GM19468 (cell line): ENCODE data around the gene ATP8A1.

Experiments used
- ATAC-seq: cut with Tn5 transposase; IDR thresholded peaks from one replicate; pipeline ENCODE4 v1.9.1; 2021; ENCODE audit warnings: mild to moderate bottlenecking, moderate library complexity, moderate number of reproducible peaks; ENCODE audit not compliant: unreplicated experiment; ENCODE audit errors: extremely low read depth

Gene ATP8A1

DNA sequence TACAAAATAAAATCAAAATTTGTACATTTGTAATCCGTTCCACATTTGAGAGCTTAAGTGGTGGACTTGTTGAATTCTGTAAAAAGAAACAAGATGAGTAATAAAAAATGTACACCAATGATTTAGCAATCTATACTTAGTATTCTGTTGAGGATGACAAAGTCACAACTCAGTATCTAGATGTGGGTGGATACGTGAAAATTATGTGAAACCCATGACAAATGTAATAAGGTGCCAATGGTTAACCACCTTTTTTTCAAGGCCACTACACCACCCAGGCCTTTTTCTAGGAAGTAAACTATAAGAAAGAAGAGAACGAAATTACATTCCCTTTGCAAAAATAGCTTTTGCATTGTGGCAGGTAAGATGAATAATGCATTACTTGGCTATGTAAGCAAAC, 77.0 kb downstream of the ATP8A1 start:
- ATAC-seq = no peak

DNA sequence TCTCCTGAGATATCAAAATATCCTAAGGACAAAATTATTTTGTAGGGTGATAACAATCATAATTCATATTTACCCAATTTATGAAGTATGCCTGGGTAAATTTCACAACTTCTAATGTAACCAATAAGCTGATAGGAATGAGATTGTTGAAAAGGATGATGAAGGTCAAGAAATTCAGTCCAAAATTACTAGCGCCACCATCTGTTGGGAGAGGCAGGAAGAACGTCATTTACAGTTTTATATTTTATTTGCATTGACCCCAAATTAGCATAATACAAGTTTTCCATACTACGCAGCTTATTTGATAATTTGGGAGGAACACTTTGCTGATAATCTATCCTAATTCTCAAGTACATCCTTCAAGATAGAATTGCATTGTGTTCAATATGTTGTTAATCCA, 78.7 kb downstream of the ATP8A1 start:
- ATAC-seq = no peak

DNA sequence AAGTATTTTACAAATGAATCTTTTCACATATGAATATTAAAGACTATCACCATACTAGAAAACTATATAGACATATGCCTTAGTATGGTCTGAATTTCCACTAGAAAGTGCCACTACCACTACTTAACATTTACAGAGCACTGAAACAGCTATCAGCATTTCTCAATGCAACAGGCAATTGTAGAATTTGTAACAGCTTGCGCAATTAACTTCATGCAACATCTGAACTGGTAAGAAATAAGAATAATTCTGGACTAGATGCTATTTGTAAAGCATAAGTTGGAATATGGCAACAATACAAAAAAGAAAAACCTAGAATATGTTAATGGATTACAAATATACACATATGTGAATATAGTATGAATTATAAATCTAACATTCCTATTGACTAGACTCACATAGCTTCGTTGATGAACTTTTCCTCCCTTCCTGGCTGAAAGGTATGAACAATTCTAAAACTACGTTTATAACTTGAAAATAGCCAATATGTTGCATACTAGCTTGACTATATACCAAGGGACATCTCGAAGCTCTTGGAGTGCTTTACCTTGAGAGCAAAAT, 82.0 kb downstream of the ATP8A1 start:
- ATAC-seq = no peak

DNA sequence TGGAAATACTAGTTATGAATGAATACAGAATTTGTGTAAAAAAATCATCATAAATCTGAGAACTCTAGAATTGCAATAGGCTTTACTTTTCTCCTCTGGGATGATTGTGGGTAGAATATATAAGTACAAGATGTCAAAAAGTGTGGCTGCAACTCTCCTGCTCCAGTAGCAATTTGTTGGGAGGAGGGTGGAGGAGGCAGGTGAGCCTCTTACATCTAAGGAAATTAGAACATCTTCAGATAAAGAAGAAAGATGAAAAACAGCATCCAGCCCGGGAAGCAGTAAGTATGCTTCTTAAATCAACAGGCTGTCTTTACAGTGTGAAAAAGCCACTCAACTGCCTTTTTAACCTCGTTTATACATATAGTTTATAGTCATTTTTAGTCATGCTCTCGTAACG, 83.7 kb downstream of the ATP8A1 start:
- no peak for ATAC-seq

DNA sequence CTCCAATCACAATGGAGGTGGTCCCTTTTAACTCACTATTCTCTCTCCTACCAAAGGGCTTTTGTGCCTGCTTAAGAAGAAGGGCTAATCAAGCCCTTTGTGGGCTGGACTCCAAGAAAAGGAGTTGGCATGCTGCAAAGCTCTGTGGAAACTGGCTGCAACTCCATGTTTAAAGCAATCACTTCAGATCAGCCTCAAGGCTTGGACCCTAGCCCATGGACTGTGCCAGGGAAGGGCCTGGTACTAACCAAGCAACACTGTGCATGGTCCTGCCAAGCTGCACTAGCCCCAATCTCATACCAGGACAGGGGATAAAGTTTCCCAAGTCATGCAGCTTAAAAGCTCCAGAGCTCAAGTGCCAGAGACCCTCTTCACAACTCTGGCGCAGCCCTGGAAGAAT, 86.7 kb downstream of the ATP8A1 start:
- ATAC-seq = no peak

DNA sequence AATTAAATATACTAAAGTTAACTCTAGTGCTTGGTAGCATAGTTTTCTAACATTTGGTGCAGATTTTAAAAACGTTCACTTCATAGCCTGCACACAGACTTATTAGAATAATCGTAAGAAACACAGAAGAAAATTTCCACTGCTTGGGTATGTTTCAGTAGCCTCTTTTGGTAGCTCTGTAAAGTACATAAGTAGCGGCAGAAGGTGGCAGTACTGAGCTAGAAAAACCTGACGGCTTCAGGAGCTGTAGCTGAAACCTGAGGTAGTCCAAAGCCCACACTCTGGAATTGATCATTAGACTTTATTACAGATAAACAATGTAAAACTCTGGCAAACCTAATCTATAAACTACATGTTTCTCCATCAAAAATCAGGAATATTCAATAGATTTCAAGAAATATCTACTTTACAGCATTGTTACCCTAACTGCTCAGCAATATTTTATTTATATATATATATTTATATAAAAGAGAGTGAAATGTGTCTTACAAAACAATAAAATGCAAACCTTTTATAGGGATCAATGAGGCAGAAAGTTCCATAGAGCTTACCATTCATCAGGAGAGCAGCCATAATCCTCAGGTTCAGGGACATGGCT, 88.2 kb downstream of the ATP8A1 start:
- ATAC-seq = peak; percentile 82

DNA sequence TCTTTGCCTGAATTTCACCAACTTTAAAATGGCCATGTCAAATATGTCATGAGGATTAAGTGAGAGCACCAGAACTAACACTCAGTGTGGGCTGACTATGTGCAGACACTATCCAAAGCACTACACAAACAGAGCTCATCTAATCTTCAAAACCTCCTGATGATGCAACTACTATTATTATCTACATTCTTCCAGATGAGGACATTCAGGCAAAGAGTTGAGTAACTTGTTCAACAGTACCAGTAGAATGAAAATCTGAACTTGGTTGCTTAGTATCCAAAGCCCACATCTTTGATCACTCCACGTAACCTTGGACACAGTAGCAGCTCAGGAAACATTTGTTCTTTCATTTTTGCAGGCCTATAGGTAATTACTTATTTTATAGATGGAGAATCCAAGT, 90.1 kb downstream of the ATP8A1 start:
- no peak for ATAC-seq

DNA sequence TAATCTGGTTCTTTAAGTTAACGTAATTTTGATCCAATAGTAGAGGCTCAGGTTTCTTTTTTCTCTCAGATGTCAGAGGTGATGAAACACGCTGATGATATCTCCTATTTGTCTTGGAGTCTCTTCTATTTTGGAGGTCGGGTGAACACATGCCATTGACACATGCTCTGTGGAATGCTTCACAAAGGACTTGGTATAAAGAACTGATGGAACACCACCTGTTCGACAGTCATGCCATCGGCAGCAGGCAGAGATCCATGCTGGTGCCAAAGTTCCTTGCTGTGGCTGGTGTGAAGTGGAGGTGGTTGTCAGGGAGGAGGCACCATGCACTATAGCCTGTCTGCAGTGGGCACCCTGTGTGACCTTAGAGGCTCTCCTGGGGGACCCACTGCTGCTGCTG, 94.9 kb downstream of the ATP8A1 start:
- ATAC-seq = no peak

DNA sequence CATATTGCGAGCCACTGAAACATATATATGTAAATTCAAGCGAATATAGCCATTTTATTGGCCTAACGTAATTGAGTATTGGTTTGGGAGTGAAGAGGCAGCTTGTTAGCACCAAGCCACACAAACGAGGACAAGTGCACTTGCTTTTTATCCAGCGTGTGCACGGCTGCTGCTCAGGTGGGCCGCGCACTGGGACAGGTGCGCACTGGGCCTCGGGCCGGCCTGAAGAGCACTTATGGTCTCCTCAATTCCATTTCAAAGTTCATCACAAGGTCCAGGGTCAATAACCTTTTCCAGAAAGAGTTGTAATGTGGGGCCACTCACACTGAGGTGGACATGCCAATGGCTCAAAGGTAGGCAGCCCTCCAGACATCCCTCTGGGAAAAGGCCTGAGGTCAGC, 95.9 kb downstream of the ATP8A1 start:
- no peak for ATAC-seq

DNA sequence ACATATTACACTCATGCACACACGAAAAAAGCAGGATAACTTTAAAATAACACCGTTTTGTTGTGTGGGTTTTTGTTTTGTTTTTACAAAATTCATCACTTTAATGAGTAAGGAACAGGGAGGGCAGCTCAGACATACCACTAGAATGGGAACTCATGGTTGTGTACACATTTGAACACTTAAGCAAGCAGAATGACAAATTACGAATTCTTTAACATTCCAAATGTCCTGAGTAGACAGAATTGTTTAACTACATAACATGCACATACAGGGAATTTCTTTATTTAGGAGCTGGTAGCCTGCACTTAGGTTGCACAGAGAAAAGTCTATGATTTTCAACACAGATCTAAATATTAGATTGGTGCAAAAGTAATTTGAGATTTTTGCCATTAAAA, 96.4 kb downstream of the ATP8A1 start:
- no peak for ATAC-seq

DNA sequence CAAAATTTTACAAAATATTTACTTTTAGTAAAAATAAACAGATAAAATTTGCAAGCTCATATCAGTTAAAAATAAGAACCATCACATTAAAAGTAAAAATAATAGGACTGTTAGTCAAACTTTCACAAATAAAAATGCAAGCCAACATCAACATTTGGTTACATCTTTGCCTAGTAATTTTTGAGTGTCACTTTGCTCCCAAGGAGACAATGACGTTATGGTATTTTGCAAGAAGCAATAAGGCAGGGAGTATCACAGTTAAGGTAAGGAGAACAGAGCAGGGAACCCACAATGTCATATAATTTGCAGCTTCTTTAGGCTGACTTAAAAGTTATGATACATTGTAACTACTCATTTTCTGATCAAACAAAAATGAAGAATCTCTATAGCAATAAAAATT, 98.7 kb downstream of the ATP8A1 start:
- ATAC-seq = no peak

DNA sequence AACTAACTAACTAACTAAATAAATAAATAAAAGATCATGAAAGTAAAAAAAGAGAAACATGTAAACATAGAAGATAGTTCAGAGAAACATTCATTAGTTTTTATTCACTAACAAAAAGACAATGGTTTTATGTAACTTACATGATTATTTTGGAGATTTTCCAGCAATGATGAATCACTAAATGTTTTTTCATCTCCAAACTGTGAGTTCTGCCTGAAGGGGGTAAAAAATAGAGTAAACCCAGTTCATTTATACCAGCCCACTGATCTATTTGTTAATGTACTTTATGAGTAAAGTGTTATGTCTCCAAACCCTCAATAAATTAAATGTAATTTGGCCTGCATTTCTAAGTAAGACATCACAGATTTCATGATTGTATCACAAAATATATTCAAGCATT, 101.1 kb downstream of the ATP8A1 start:
- no peak for ATAC-seq

DNA sequence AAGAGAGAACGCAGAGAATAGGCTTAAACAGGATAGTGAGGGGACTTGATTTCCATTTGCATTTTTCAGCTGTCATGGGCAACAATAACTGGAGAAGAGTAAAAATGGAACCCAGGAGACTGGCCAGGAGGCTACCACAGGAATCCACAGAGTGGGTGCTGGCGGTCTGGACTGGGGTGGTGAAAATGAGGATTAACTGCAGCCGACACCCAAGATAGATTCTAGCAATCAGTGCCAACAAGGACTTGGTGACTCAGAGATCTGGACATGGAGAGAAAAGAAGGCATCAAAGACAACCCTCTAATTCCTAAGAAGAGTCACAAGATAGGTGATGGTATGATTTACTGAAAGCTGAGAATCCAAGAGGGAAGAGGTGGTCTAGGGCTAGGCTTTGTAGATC, 102.8 kb downstream of the ATP8A1 start:
- no peak for ATAC-seq

DNA sequence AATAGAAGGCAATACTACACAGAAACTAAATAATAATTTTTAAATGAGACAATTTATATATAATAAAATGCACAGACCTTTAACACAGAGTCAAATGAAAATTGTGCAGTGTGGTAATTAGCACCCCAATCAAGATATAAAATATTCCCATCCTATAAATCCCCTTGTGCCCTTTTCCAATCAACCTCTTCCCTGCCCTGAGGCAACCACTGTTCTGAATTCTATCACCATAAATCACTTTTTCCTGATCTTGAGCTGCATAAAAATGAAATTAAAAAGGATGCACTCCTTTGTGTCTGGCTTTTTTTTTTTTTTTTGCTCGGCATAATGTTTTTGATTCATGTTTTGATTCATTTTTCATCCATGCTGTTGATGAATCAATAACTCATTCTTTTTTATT, 107.0 kb downstream of the ATP8A1 start:
- ATAC-seq = no peak

DNA sequence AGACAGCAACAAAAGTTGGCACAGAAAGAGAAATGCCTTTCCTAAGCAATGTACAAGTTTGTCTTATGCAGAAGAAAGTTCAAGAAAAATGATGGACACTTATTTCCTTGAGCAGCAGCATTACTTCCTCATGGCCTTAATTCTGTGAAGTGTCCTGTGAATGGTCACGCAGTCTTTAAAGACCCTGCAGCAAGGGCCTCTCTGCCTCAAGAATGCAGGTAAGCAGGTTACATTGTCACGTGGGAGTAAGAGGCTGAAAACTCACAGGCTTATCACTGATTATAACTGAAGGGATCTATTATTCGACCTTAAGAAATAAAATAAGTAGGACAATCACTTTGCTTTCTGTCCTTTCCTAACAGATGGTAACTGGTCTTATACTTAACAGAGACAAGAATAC, 109.1 kb downstream of the ATP8A1 start:
- no peak for ATAC-seq

DNA sequence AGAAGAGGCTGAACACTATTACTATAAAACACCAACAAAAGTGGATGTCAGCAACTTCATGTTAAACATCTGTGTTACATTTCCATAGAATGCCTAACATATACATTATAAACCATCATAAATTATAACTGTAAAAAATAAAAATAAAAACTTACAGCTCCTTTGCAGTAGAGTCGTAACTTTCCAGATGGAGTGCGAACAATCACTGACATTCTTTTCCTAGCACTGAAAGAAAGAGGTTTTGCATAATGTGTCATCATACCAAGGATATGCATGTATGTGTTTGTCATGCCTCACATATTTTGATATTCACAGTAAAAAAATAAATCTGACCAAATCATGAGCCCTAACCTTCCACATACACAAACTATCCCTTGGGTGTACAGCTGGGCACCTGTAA, 113.1 kb downstream of the ATP8A1 start:
- no peak for ATAC-seq

DNA sequence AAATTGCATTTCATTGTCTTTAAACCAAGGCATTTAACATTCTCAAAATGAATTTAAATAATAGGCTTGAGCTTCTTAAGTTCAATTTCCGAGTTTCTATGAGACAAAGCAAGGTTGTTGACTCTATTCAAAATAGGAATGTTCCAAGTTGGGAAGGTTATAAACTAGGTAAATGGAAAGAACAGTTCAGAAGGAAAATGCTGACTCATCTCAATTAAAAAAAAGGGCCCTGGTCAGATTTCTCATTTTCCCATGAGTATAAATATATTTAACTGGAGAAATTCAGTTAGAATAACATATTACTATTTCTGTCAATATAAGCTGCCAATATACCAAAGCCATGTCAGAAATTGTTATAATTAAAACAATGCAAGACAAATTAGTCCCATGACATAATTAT, 113.8 kb downstream of the ATP8A1 start:
- no peak for ATAC-seq

DNA sequence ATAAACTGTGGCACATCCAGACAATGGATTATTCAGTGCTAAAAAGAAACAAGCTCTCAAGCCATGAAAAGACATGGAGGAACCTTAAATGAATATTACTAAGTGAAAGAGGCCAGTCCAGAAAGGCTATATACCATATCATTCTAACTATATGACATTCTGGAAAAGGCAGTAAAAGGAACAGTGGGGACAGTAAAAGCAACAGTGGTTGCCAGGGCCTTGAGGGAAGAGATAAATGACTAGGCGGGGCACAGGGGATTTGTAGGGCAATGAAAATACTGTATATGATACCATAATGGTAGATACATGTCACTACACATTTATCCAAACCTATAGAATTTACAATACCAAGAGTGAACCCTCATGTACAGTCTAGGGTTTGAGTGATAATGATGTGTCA, 115.3 kb downstream of the ATP8A1 start:
- no peak for ATAC-seq

DNA sequence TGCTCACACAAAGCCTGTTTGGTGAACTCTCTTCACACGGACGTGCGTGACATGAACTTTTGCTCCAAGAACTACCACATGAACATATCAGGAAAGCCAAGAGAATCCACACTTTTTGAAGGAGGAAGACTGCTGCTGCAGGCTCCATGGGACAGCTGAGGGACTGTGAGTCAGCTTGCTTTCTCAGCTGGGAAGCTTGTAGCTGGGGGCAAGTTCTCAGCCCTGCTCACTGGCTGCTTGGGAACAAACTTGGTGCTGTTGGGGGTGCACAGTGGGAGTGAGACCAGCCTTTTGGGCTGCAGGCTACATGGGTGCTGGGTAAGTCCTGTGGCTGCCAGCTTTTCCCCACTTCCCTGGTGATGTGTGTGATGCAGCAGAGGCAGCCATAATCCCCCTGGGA, 123.9 kb downstream of the ATP8A1 start:
- no peak for ATAC-seq

DNA sequence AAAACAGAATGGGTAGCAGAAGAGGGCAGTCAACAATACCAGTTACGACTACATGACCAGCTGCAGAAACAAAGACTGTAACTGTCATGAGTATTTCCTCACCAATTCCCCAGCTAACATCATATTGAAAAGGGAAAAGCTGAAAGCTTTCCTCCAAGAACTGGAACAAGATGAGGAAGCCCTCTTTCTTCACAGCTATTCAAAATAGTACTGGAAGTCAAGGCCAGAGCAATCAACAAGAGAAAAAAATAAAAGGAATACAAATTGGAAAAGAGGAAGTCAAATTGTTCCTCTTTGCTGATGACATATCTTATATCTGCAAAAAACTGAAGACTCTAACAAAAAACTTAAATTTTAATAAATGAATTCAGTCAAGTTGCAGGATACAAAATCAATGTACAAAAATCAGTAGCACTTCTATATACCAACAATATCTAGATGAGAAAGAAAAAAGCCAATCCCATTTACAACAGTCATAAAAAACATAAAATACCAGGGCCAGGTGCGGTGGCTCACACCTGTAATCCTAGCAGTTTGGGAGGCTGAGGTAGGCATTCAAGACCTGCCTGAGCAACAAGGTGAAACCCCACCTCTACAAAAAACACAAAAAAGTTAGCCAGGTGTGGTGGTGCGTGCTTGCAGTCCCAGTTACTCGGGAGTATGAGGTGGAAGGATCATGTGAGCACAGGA, 125.4 kb downstream of the ATP8A1 start:
- no peak for ATAC-seq

DNA sequence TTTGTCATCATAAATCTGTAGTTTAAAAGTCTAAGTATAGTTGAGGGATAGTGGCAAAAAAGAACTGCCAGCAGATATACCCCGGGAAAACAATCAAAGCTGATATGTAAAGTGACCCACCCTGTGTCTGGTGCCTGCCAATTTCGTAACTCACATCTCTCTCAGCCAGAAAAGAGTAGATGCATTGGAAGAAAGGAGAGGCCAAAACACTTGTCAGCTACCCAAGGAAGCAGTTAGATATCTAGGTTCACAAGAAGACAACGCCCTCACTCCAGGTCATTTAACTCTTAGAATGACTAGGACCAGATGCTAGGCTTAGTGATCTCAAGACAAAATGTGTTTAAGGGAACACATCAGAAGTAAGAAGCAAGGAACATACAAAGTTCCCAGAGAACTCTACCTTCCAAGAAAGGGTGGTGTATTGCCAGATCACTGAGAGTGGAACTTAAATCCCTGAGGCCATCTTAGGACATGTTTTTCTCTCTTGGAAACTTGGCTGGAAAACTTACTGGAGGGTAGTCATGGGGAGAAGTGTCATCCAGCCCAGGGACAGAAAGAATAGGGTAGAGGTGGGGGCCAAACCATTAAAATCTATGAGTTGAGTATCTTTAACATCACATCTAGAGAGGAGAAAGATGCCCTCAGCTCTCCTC, 133.7 kb downstream of the ATP8A1 start:
- ATAC-seq = no peak
